ENCODE data around the gene RAD51AP1.

- TF ChIP-seq CTCF (IDR thresholded peaks at IDR 0.05) (no peak), POLR2A (IDR thresholded peaks at IDR 0.05) (no peak)
These were observed 3.6 kb upstream of the RAD51AP1 start for GRCh38 chr12:4535092-4535491.
